ENCODE results near the gene RUVBL2. TPM values are rescaled to one million over a fixed set of nuclear protein-coding genes. Genes with fewer than 3 reads are reported as not detected.

RUVBL2 gene
- total RNA-seq, 1 donor from 2014 or later, result 174 TPM

GRCh38 chr19:48965806-48966540 is 27.7 kb upstream of the RUVBL2 start:
- H3K4me3 ChIP-seq (ENCODE audit: low read depth, low read length), result peak overlapping the region; percentile 57
- H3K36me3 ChIP-seq (ENCODE audit: control insufficient read depth, insufficient read depth, low read length), result no peaks in the 10 kb centered on the region
- DNase-seq (ENCODE audit: low read depth), result no peak
- TF ChIP-seq CTCF (IDR thresholded peaks at IDR 0.05; ENCODE audit: insufficient read depth, low read length, poor library complexity, severe bottlenecking), result no peak
- H3K27me3 ChIP-seq (ENCODE audit: control insufficient read depth, insufficient read depth, low read length), result no peaks in the 10 kb centered on the region

GRCh38 chr19:48966541-48967345 is 26.9 kb upstream of the RUVBL2 start:
- no peak for TF ChIP-seq CTCF (IDR thresholded peaks at IDR 0.05; ENCODE audit: insufficient read depth, low read length, poor library complexity, severe bottlenecking)
- H3K4me3 ChIP-seq (ENCODE audit: low read depth, low read length), result peak overlapping the region; percentile 57
- no peaks in the 10 kb centered on the region for H3K27me3 ChIP-seq (ENCODE audit: control insufficient read depth, insufficient read depth, low read length)
- DNase-seq (ENCODE audit: low read depth), result no peak
- no peaks in the 10 kb centered on the region for H3K36me3 ChIP-seq (ENCODE audit: control insufficient read depth, insufficient read depth, low read length)

GRCh38 chr19:48967346-48968178 is 26.1 kb upstream of the RUVBL2 start:
- no peak overlapping the region for H3K4me3 ChIP-seq (ENCODE audit: low read depth, low read length)
- H3K36me3 ChIP-seq (ENCODE audit: control insufficient read depth, insufficient read depth, low read length), result no peaks in the 10 kb centered on the region
- no peak for TF ChIP-seq CTCF (IDR thresholded peaks at IDR 0.05; ENCODE audit: insufficient read depth, low read length, poor library complexity, severe bottlenecking)
- no peak for DNase-seq (ENCODE audit: low read depth)
- H3K27me3 ChIP-seq (ENCODE audit: control insufficient read depth, insufficient read depth, low read length), result no peaks in the 10 kb centered on the region

GRCh38 chr19:48968179-48968661 is 25.5 kb upstream of the RUVBL2 start:
- TF ChIP-seq CTCF (IDR thresholded peaks at IDR 0.05; ENCODE audit: insufficient read depth, low read length, poor library complexity, severe bottlenecking), result no peak
- H3K27me3 ChIP-seq (ENCODE audit: control insufficient read depth, insufficient read depth, low read length), result no peaks in the 10 kb centered on the region
- no peaks in the 10 kb centered on the region for H3K36me3 ChIP-seq (ENCODE audit: control insufficient read depth, insufficient read depth, low read length)
- H3K4me3 ChIP-seq (ENCODE audit: low read depth, low read length), result no peak overlapping the region
- no peak for DNase-seq (ENCODE audit: low read depth)

GRCh38 chr19:48968813-48969218 is 24.9 kb upstream of the RUVBL2 start:
- no peak overlapping the region for H3K4me3 ChIP-seq (ENCODE audit: low read depth, low read length)
- no peak for TF ChIP-seq CTCF (IDR thresholded peaks at IDR 0.05; ENCODE audit: insufficient read depth, low read length, poor library complexity, severe bottlenecking)
- H3K27me3 ChIP-seq (ENCODE audit: control insufficient read depth, insufficient read depth, low read length), result no peaks in the 10 kb centered on the region
- no peak for DNase-seq (ENCODE audit: low read depth)
- H3K36me3 ChIP-seq (ENCODE audit: control insufficient read depth, insufficient read depth, low read length), result no peaks in the 10 kb centered on the region

Data from kidney epithelial cell (primary cell).